Activated T-helper 17 cell treated with anti-CD3 and anti-CD28 coated beads, Interleukin-2, amount 50 U/mL, for 72 hours (primary cell): ENCODE data around the gene LRIT2. TPM values are rescaled to one million over a fixed set of nuclear protein-coding genes. Genes with fewer than 3 reads are reported as not detected.

ENCODE experiments used
- ATAC-seq: fragments of 150-1000 bp; cut with Tn5 transposase; replicated peaks from 2 replicates; pipeline ENCODE4 v1.10.0; 2021; ENCODE audit warnings: mild to moderate bottlenecking, moderate library complexity
- H3K27ac Mint-ChIP-seq: one replicate; pipeline ENCODE4 v1.8.0; 2022; ENCODE audit warnings: mixed read lengths
- H3K27me3 Mint-ChIP-seq: one replicate; pipeline ENCODE4 v1.8.0; 2022; ENCODE audit warnings: mixed read lengths
- H3K36me3 Mint-ChIP-seq: one replicate; pipeline ENCODE4 v1.8.0; 2022; ENCODE audit warnings: low read depth, mild to moderate bottlenecking, mixed read lengths
- H3K4me1 Mint-ChIP-seq: one replicate; pipeline ENCODE4 v1.8.0; 2022; ENCODE audit warnings: mixed read lengths
- H3K4me3 Mint-ChIP-seq: one replicate; pipeline ENCODE4 v1.8.0; 2022; ENCODE audit warnings: mild to moderate bottlenecking, mixed read lengths
- H3K9me3 Mint-ChIP-seq: one replicate; pipeline ENCODE4 v1.8.0; 2022; ENCODE audit warnings: mixed read lengths
- total RNA-seq, 2 donors: library from RNA; stranded (reverse); gene quantifications; one replicate each; pipeline ENCODE4 v1.2.3, GENCODE V29; 2022

Gene LRIT2, protein sequence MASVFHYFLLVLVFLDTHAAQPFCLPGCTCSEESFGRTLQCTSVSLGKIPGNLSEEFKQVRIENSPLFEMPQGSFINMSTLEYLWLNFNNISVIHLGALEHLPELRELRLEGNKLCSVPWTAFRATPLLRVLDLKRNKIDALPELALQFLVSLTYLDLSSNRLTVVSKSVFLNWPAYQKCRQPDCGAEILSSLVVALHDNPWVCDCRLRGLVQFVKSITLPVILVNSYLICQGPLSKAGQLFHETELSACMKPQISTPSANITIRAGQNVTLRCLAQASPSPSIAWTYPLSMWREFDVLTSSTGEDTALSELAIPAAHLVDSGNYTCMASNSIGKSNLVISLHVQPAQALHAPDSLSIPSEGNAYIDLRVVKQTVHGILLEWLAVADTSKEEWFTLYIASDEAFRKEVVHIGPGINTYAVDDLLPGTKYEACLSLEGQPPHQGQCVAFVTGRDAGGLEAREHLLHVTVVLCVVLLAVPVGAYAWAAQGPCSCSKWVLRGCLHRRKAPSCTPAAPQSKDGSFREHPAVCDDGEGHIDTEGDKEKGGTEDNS
- not detected for total RNA-seq

DNA sequence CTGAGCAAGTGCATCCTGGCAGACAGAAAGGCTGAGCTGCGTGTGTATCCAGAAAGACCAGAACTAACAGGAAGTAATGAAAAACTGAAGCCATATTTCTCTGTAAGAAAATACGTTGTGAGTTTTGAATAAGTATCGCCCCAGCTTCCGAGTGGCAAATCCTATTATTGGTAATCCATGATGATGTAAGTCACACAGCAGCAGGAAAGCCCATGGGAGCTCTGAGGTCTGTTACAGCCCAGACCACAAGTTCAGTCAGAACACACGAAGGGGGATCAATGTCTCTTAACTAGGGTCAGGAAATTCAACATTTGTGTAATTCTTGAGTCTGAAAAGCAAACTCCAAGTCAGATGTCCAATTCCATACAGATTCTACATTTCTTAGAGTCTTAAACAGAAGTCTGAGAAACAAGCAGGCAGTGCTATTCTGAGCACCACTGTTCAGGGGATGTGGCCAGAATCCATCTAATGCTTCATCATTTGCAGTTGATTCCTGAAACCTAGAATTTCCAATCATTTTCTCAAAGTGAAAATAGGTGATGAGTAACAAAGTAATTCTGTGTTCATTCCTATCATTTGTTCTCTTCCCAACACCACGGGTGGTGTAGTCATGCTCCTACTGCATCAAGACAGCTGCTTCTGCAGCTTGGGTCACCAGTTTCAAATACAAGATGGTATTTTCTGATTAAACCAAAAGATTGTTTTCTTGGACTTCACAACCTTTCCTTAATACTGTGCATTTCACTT lies at the start of gene LRIT2:
Gene LRIT2, minus strand, starts transcription at position 118 of the 747 bp plus-strand sequence. Its CDS starts 24 bp downstream, at position 94.
- no peaks in the 10 kb centered on the region for H3K36me3 Mint-ChIP-seq
- no peak within 1 kb of the TSS for H3K4me3 Mint-ChIP-seq

DNA sequence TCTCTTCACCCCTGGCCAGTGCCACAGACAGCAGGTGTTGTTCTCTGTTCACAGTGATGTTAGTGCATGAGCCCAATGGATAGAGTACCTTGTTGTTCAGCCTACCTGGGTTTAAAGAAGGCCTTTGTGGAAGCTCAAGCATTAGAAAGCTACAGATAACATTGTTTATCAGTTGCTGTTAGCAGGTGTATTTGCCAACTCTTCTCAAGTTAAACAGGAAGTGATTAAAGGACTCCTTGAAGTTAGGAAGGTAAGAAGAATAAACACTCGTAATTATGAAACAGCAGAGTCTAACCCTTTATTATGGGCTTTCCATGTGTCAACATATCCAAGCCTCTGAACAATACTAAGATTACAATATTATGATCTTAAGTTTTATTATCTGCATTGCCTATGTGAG lies 45.4 kb upstream of the LRIT2 start:
- ATAC-seq, result no peak
- Mint-ChIP-seq H3K9me3 (no peaks in the 10 kb centered on the region), H3K4me3 (no peak overlapping the region), H3K4me1 (peaks cover 11% of the 10 kb centered on the region), H3K27me3 (peaks cover 4% of the 10 kb centered on the region), H3K27ac (no peak overlapping the region), H3K36me3 (no peaks in the 10 kb centered on the region)

More for the DNA sequence above, at the start of gene LRIT2:
- Mint-ChIP-seq H3K27ac (no peak within 1 kb of the TSS), H3K27me3 (peaks cover 33% of the 10 kb centered on the region), H3K9me3 (no peaks in the 10 kb centered on the region), H3K4me1 (no peaks in the 10 kb centered on the region)
- ATAC-seq, result no peak

DNA sequence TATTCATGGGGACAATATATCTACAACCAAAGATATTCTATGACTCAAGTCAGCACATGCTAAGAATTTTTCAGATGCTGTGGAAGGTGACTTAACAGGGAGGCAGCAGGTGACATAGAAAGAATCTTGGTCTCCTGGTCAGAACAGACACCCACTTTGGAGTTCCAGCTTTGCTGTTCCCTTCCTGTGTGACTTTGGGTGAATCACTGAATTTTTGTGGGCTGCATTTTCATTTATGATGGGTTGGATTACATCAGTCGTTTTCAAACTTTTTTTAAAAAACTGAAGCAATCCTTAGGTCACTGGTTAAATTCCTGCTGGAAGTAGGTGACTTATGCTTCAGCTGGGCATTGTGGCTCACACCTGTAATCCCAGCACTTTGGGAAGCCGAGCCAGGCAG lies 44.4 kb upstream of the LRIT2 start:
- Mint-ChIP-seq H3K27me3 (peaks cover 4% of the 10 kb centered on the region), H3K4me3 (no peak overlapping the region), H3K4me1 (peaks cover 11% of the 10 kb centered on the region), H3K36me3 (no peaks in the 10 kb centered on the region), H3K27ac (no peak overlapping the region), H3K9me3 (no peaks in the 10 kb centered on the region)
- ATAC-seq, result peak; percentile 41

DNA sequence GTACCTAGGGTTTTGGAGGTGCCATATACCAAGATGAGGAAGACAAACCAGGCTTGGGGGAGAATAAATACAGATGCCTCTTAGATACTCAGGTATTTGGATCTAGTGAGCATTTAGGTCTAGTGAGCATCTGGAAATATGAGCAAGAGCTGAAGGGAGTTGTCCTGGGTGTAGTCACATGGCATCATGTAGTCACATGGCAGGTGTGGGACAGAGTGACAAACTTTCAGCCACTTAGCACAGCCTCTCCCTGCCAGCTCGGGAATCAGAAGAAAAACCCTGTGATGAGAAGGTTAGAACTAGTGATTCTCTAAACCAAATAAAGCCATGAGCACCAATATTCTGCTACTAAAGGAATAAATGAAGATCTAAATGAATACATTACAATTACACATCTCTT lies 43.8 kb upstream of the LRIT2 start:
- Mint-ChIP-seq H3K4me1 (peaks cover 16% of the 10 kb centered on the region), H3K27me3 (peaks cover 8% of the 10 kb centered on the region), H3K4me3 (no peak overlapping the region), H3K9me3 (no peaks in the 10 kb centered on the region), H3K27ac (peak overlapping the region; percentile 14), H3K36me3 (no peaks in the 10 kb centered on the region)
- no peak for ATAC-seq

DNA sequence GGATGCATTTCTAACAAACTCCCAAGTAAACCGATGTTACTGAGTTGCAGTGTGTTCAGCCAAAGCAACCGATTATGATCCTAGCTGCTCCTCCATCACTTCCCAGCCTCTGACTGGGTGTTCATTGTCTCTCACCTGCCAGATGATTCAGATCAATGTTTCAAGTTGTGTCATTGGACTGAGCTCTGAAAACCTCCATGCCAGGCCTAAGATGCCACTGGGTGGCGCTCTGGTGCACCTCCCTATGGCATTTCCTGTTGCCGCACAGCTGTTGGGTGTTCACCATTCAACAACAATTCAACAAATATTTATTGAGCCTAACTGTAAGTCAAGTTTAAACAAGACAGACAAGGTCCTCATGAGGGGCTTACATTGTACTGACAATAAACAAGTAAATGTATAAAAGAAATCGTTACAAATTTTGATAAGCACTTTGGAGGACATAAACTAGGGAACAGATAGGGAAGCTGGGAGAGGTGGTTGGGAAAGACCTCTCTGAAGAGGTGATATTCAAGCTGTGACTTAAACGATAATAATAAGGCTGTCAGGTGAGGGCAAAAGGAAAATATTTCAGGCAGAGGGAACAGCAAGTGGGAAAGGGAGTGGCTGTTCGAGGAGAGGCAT lies 42.3 kb upstream of the LRIT2 start:
- Mint-ChIP-seq H3K36me3 (no peaks in the 10 kb centered on the region), H3K27ac (peak overlapping the region; percentile 58), H3K4me3 (peak overlapping the region; percentile 15), H3K4me1 (peaks cover 16% of the 10 kb centered on the region), H3K9me3 (no peaks in the 10 kb centered on the region), H3K27me3 (peaks cover 18% of the 10 kb centered on the region)
- peak; percentile 95 for ATAC-seq

DNA sequence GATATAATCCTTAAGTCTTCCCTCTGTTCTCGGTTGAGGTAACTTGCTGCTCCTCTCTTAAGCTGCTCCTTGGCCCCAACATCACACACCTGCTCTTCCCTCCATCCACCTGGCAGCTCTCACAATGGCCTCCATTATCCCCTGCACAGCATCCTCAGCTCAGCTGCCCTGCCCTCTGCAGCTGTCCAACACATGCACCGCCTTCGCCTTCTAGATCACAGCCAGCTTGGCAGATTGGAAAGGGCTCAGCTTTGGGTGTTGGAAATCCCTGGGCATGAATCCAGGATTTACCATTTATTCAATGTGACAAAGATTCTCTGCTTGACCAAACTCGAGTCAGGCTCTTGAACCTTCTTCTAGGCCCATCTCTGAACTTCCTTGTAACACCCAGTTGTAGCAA lies 40.1 kb upstream of the LRIT2 start:
- no peak for ATAC-seq
- no peaks in the 10 kb centered on the region for H3K36me3 Mint-ChIP-seq
- no peak overlapping the region for H3K4me3 Mint-ChIP-seq
- H3K27ac Mint-ChIP-seq, result no peak overlapping the region
- H3K9me3 Mint-ChIP-seq, result no peaks in the 10 kb centered on the region
- H3K27me3 Mint-ChIP-seq, result peaks cover 24% of the 10 kb centered on the region
- peaks cover 16% of the 10 kb centered on the region for H3K4me1 Mint-ChIP-seq

DNA sequence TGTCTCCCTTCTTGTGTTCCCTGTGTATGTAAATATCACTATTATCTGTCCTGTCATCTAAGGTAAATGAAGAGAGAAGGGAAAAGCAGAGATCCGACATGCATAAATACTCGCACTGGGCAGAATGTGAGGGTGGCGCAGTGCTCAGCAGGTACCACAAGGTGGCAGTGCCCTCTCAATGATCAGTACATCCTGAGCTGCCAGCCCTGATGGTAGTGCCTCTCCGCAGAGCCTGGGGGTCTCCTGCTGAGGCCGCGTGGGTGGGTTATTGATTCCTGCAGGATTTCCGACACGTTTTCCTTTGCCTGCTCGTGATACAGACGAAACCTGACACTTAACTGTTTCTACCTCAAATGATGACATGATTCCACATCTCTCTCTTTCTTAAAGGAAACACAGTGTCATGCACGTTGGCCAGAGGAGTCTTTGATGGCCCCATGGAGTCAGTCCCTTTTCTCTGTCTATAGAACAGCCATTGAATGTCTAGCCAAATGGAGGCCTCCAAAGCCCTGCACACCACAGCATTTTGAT lies 39.3 kb upstream of the LRIT2 start:
- Mint-ChIP-seq H3K27ac (no peak overlapping the region), H3K4me1 (peaks cover 16% of the 10 kb centered on the region), H3K9me3 (no peaks in the 10 kb centered on the region), H3K36me3 (no peaks in the 10 kb centered on the region), H3K4me3 (peak overlapping the region; percentile 2), H3K27me3 (peaks cover 31% of the 10 kb centered on the region)
- ATAC-seq, result peak; percentile 72

DNA sequence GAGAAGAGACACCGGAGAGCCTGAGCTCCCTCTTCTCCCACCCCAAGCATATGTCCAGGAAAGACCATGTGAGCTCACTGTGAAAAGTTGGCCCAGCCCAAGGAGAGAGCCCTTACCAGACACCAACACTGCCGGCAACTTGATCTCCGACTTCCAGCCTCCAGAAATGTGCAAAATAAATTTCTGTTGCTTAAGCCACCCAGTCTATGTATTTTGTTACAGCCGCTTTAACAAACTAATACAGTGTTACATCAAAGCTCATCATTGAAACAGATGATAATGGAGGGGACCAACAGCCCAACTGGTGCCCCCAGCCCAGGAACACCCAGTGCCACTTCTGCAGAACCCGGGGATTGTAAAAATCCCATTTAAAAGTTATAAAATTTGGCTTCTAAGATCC lies 38.4 kb upstream of the LRIT2 start:
- no peak overlapping the region for H3K27ac Mint-ChIP-seq
- H3K9me3 Mint-ChIP-seq, result no peaks in the 10 kb centered on the region
- H3K36me3 Mint-ChIP-seq, result no peaks in the 10 kb centered on the region
- no peak for ATAC-seq
- H3K4me3 Mint-ChIP-seq, result no peak overlapping the region
- peaks cover 38% of the 10 kb centered on the region for H3K27me3 Mint-ChIP-seq
- peaks cover 16% of the 10 kb centered on the region for H3K4me1 Mint-ChIP-seq

DNA sequence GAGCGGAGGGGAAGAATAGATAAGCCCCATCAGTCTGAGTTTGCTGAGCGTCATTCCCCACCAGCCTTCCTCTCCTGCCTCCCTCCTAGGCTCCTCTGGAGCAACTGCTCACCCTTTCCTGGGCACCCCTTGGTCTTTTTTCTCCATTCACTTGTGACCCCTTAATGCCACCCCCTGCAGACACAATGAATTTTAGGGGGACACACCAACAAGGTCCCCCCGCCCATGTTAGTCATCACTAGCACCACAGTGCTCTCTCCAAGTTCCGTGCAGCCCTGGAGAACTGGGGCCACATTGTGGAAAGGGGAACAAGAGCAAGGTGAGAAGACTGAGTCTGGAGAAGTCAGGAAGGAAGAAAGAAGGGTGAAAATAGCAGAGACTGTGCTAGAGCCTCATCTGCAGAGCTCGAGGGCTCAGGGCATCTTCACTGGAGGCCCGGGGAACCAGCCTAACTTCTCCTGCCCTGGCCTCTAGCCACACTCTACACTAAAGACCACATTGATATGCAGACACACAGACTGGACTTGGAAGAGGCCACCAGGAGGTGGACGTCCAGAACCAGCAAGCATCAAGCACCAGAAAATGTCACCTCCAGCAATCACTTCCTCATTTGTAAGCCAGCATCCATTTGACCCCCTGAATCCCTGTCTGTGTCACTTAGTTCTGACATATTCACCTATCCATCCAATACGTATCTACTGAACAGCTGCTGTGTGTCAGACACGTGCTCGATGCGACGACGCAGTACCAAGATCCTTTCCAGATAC lies 37.0 kb upstream of the LRIT2 start:
- Mint-ChIP-seq H3K4me1 (peaks cover 14% of the 10 kb centered on the region), H3K27me3 (peaks cover 39% of the 10 kb centered on the region), H3K4me3 (no peak overlapping the region), H3K9me3 (no peaks in the 10 kb centered on the region), H3K36me3 (no peaks in the 10 kb centered on the region), H3K27ac (peak overlapping the region; percentile 48)
- no peak for ATAC-seq

DNA sequence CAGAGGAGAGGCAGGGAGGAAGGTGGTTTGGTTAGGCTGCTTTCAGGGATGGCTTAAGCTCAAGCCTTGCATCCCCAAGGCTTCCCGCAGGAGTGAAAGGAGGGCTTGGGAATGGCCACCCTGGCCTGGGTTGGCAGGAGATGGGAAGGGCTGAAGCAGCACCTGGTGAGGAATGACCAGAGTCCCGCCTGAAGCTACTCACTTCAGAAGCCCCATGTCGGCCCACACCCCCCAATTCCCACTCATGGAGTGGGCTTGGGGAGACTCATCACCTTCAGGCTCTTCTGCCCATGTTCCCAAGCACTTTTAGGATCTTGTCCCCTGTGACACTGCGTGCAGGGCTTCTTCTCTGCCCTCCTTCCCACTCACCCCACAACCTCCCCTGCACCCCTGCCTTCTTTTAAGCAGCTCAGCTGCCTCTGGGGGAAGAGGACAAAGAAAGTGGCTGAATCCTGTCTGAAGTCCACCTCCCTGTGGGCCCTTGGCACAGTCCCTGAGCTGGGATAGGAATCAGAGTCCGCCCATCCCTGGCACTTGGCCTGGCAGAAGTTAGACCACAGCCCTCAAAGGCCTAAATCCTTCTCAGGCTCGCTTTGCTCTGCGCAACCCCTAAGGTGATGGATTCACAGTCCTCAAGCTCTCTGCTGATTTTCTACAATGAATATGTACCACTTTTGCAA lies 36.0 kb upstream of the LRIT2 start:
- peaks cover 13% of the 10 kb centered on the region for H3K4me1 Mint-ChIP-seq
- no peak overlapping the region for H3K4me3 Mint-ChIP-seq
- H3K27ac Mint-ChIP-seq, result no peak overlapping the region
- no peaks in the 10 kb centered on the region for H3K36me3 Mint-ChIP-seq
- peaks cover 39% of the 10 kb centered on the region for H3K27me3 Mint-ChIP-seq
- H3K9me3 Mint-ChIP-seq, result no peaks in the 10 kb centered on the region
- ATAC-seq, result no peak

DNA sequence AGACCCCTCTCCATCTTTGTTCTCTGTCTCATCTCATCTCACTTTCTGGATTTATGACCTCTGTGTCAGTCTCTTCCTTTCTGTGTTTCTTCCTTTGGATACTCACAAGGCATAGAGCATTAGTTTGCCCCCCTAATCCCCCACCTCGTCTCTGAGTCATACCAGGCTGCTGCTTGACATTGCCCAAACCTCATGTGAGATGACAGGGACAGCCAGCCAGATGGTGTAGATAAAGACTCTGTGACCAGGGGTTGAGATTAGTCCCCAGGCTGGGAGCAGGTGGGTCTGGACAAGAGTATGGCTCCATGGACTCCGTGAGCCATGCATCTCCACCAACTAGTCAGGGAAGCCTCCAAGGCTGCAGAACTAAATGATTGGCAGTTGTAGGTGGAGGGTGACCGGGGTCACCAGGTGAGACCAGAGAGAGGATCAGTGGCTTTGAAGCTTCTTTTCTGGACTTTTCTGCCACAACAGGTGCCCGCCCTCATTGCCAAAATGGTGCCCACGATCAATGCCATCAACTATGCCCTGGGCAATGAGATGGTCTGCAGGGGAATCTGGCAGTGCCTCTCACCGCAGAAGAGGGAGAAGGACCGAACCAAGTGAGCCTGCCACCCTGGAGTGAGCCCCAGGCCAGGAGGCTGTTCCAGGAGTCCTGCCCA lies 32.8 kb upstream of the LRIT2 start:
- ATAC-seq, result no peak
- H3K4me3 Mint-ChIP-seq, result no peak overlapping the region
- H3K27ac Mint-ChIP-seq, result no peak overlapping the region
- H3K36me3 Mint-ChIP-seq, result no peaks in the 10 kb centered on the region
- no peaks in the 10 kb centered on the region for H3K9me3 Mint-ChIP-seq
- H3K4me1 Mint-ChIP-seq, result peaks cover 8% of the 10 kb centered on the region
- peaks cover 30% of the 10 kb centered on the region for H3K27me3 Mint-ChIP-seq

DNA sequence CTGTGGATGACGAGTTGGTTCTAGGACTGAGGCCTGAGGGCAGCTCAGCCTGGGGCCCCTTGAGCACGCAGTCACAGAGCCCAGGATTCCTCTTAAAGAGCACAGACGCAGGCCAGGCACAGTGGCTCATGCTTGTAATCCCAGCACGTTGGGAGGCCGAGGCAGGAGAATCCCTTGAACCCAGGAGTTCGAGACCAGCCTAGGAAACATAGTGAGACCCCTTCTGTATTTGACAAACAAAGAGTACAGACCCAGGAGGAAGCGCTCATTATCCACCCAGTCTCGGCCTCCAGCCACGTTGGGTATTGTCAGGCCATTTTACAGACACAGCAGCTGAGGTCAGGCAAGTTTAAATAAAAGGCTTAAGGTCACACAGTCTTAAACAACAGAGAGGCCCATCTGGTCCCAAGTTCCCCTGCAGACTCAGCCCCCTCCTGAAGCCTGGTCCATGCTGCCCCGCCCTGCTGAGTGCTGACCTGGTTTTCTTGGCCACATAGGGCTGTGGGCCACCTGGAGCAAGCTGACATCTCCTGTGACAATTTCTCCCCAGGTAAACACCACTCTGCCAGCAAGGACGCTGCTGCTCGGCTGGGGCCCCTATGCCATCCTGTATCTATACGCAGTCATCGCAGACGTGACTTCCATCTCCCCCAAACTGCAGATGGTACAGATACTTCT lies 32.1 kb upstream of the LRIT2 start:
- peaks cover 24% of the 10 kb centered on the region for H3K27me3 Mint-ChIP-seq
- H3K9me3 Mint-ChIP-seq, result no peaks in the 10 kb centered on the region
- H3K4me1 Mint-ChIP-seq, result peaks cover 8% of the 10 kb centered on the region
- H3K27ac Mint-ChIP-seq, result no peak overlapping the region
- H3K36me3 Mint-ChIP-seq, result no peaks in the 10 kb centered on the region
- ATAC-seq, result peak; percentile 23
- H3K4me3 Mint-ChIP-seq, result peak overlapping the region; percentile 39
